Cortex of kidney (tissue), 1 donor: ENCODE measurements around the gene TPRG1.

ENCODE experiments used
- DNase-seq: peaks from one replicate; lab custom pipeline; 2025; lab: John Stamatoyannopoulos, UW

TPRG1 gene

GRCh38 chr3:189282189-189282588 is 110.4 kb downstream of the TPRG1 start:
- no peak for DNase-seq

- DNase-seq: no peak
Observed at GRCh38 chr3:189282741-189283140, 111.0 kb downstream of the TPRG1 start.

GRCh38 chr3:189286188-189286587 is 114.4 kb downstream of the TPRG1 start:
- no peak for DNase-seq

- no peak for DNase-seq
Observed at GRCh38 chr3:189286916-189287315, 115.1 kb downstream of the TPRG1 start.

- DNase-seq: no peak
Observed at GRCh38 chr3:189288348-189289235, 116.8 kb downstream of the TPRG1 start.

- DNase-seq: no peak
Observed at GRCh38 chr3:189289251-189289650, 117.5 kb downstream of the TPRG1 start.

GRCh38 chr3:189292667-189293484 is 121.1 kb downstream of the TPRG1 start:
- DNase-seq: no peak

- DNase-seq: no peak
Observed at GRCh38 chr3:189294649-189295048, 122.9 kb downstream of the TPRG1 start.

- DNase-seq: no peak
Observed at GRCh38 chr3:189295089-189295488, 123.3 kb downstream of the TPRG1 start.

- DNase-seq: no peak
Observed at GRCh38 chr3:189297932-189298331, 126.2 kb downstream of the TPRG1 start.

GRCh38 chr3:189298469-189299375 is 127.0 kb downstream of the TPRG1 start:
- DNase-seq: no peak

- DNase-seq: no peak
Observed at GRCh38 chr3:189300345-189300744, 128.6 kb downstream of the TPRG1 start.

- no peak for DNase-seq
Observed at GRCh38 chr3:189301479-189301878, 129.7 kb downstream of the TPRG1 start.

GRCh38 chr3:189303584-189303983 is 131.8 kb downstream of the TPRG1 start:
- no peak for DNase-seq

GRCh38 chr3:189304465-189305351 is 132.9 kb downstream of the TPRG1 start:
- DNase-seq: no peak

GRCh38 chr3:189305412-189305811 is 133.6 kb downstream of the TPRG1 start:
- no peak for DNase-seq

GRCh38 chr3:189307963-189308362 is 136.2 kb downstream of the TPRG1 start:
- DNase-seq: no peak

- DNase-seq: no peak
Observed at GRCh38 chr3:189308608-189309007, 136.8 kb downstream of the TPRG1 start.

- no peak for DNase-seq
Observed at GRCh38 chr3:189309400-189309975, 137.7 kb downstream of the TPRG1 start.

- no peak for DNase-seq
Observed at GRCh38 chr3:189311521-189311920, 139.8 kb downstream of the TPRG1 start.

- DNase-seq: no peak
Observed at GRCh38 chr3:189312866-189313265, 141.1 kb downstream of the TPRG1 start.
